Cardiac ventricle fibroblast (primary cell): ENCODE measurements around the gene ZDHHC13. TPM values are rescaled to one million over a fixed set of nuclear protein-coding genes. Genes with fewer than 3 reads are reported as not detected.

Experiments used
- total RNA-seq: library from RNA; depleted of rRNA; stranded (reverse); fragments of >200 nt; gene quantifications from 2 replicates; pipeline ENCODE4 v1.2.3, GENCODE V29; 2015

The ZDHHC13 gene
- 5.0 and 5.3 TPM in 2 replicates for total RNA-seq

DNA sequence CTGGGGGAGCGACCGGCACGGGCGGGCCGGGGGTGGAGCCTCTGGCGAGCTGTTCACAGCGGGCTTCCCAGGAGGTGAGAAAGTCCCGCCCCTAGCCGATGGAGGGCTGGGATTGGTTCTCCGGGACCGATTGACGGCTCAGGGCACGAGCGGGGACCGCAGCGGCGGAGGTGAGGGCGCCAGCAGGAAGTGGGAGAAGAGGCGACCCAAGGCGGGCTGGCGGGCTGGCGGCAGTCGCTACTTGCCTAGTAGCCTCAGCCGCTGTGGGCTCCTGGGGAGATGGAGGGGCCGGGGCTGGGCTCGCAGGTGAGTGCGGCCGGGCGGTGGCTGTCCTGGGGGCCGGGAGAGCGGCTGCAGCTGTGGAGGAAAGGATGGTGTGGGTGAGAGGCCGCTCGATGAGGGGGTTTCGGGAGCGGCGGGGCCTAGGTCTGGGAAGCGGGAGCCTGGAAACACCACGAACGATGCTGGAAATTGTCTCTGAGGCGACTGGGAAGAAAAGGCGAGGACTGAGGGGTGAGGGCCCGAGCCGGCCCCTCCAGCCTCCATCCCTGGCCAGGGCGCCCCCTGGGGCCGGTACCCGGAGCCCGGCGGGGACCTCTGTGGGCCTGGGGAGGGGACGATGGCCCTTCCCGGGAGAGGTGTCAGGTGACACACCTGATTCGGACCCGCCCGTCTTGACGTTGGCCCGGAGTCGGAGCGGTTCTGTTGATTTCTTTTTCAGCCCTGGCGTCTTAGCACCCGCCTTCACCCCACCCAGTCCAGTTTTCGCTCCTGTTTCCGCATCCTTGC, at the start of gene ZDHHC13:
TSS of gene ZDHHC13 (plus strand) at position 198 of the 789 bp plus-strand sequence. CDS start at position 280, 82 bp downstream.

DNA sequence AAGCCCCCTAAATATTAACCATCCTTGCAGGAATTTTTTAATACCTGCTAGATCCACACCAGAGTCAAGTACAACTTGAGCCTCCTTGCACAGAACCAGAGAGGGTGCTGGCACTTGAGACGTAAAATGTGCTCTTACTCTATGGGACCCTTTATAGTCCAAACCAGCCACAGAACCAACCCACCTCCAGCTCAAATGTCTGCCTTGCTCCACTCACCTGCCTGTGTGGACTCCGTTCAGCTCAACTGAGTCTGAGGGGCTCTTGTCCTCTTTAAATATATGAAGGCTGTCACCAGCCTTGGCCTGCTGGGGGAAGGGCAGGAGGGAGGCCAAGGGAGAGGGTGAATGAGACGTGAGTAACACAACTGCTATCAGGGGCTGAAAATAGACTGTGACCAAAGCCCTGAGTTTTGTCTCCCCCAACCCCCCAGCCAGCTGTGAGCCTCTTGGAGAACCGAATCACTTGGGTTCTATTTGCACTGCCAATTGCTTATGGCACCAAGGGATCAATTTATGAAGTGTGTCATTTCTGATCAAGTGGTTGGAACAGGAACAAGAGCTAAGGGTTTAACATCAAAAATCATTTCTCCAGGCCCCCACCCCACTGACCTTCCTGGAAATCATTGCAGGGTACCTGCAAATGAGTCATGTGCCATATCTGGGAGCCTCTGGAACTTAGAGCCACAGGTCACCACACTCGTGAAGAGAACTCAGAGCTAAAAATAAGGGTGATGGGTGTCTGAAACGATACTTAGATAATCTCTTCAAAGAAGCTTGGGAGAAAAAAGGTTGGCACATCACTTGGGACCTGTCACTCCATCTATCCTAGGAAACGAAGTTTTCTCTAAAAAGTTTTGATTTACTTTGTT, 85.0 kb downstream of the ZDHHC13 start, which contains the start of gene CSRP3:
TSS of gene CSRP3 (minus strand) at position 247 of the 869 bp plus-strand sequence. CDS start 9,535 bp downstream, outside the sequence.

Other genes with a start within 250 kb of the ZDHHC13 start
- not detected in 2 replicates for gene MRGPRX1, start 177.8 kb upstream of the ZDHHC13 start, total RNA-seq
- gene MRGPRX2, start 56.5 kb upstream of the ZDHHC13 start, total RNA-seq = not detected in 2 replicates
- not detected in 2 replicates for gene CSRP3, start 84.8 kb downstream of the ZDHHC13 start, total RNA-seq
- gene E2F8, start 123.8 kb downstream of the ZDHHC13 start, total RNA-seq = 0.05 and 0.56 TPM in 2 replicates